Tibial nerve (tissue), 4 donors: ENCODE results near the gene LATS2. TPM values are rescaled to one million over a fixed set of nuclear protein-coding genes. Genes with fewer than 3 reads are reported as not detected.
A peak's percentile ranks its signal among the peaks of the same experiment; 100 is the strongest.

Experiments
- DNase-seq, 2 donors: peaks; one replicate each; pipeline ENCODE4 v3.0.0-alpha.2; 2019; ENCODE audit warnings: low spot score in 2 of 2
- H3K27ac ChIP-seq, 4 donors: fragments of 200-600 bp; sonication (generic) in 3 of 4; one replicate each; pipeline ENCODE4 v1.5.1; 2017 to 2019; ENCODE audit warnings: mild to moderate bottlenecking in 1 of 4
- H3K27me3 ChIP-seq, 2 donors: fragments of 200-600 bp; sonication (generic) in 1 of 2; one replicate each; pipeline versions ENCODE4 v1.5.1 to v1.6.0; 2017 to 2019
- H3K36me3 ChIP-seq, 3 donors: fragments of 200-600 bp; sonication (generic); one replicate each; pipeline ENCODE4 v1.5.1; 2018 to 2019
- H3K4me1 ChIP-seq, 4 donors: fragments of 200-600 bp; sonication (generic) in 3 of 4; one replicate each; pipeline ENCODE4 v1.5.1; 2017 to 2019
- H3K4me3 ChIP-seq, 4 donors: fragments of 200-600 bp; sonication (generic) in 3 of 4; one replicate each; pipeline ENCODE4 v1.5.1; 2017 to 2019; ENCODE audit warnings: mild to moderate bottlenecking in 1 of 4, moderate library complexity in 1 of 4
- H3K9me3 ChIP-seq, 4 donors: fragments of 200-600 bp; sonication (generic) in 3 of 4; one replicate each; pipeline ENCODE4 v1.5.1; 2017 to 2019
- EP300 ChIP-seq, 2 donors: sonication (generic); formaldehyde crosslinking; IDR thresholded peaks; one replicate each; pipeline ENCODE4 v1.6.1; 2017; ENCODE audit warnings: antibody characterized with exemption in 2 of 2, mild to moderate bottlenecking in 1 of 2
- POLR2A ChIP-seq, 2 donors: fragments of 450-650 bp; IDR thresholded peaks; one replicate each; pipeline ENCODE4 v1.6.1; 2017; ENCODE audit warnings: antibody characterized with exemption in 2 of 2, mild to moderate bottlenecking in 2 of 2, moderate library complexity in 2 of 2
- WGBS, 2 donors: methylation state at CpG; one replicate each; pipeline ENCODE4 v1.1.5; 2018; 5-methylcytosine and 5-hydroxymethylcytosine counted together
- total RNA-seq, 4 donors: library from RNA; depleted of rRNA; stranded (reverse); fragments of >200 nt; gene quantifications; one replicate each; pipeline ENCODE4 v1.1.0, GENCODE V29; 2016
- TF ChIP-seq, protein P1 (sequence below), 5 experiments: fragments of 200-600 bp in 3 of 5; fragments of 450-650 bp in 2 of 5; sonication (generic) in 3 of 5; IDR thresholded peaks; one replicate each; pipeline ENCODE4 v1.5.1; 2016 to 2019; ENCODE audit warnings: antibody characterized with exemption in 5 of 5, mild to moderate bottlenecking in 3 of 5, moderate library complexity in 2 of 5

Gene LATS2
- total RNA-seq, 4 donors from 2014 or later: 40.2 to 49.4 (median 42.3) TPM

DNA sequence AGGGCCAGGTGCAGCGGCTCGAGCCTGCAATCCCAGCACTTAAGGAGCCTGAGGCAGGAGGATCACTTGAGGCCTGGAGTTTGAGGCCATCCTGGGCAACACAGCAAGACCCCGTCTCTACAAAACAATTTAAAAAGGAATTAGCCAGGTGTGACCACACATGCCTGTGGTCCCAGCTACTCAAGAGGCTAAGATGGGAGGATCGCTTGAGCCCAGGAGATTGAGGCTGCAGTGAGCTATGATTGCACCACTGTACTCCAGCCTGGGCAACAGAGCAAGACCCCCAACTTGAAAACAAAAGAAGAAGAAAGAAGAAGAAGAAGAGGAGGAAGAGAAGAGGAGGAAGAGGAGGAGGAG, 47.7 kb downstream of the LATS2 start:
- no peaks in the 10 kb centered on the region for H3K27me3 ChIP-seq
- H3K4me3 ChIP-seq: no peak overlapping the region
- no peaks in the 10 kb centered on the region for H3K9me3 ChIP-seq
- WGBS, 2 donors: 73 to 83% methylated on average over 4 of the region's 4 CpGs
- peaks cover 0 to 98% (median 38%) of the 10 kb centered on the region in 4 donors for H3K4me1 ChIP-seq
- TF ChIP-seq POLR2A (IDR thresholded peaks at IDR 0.05) (no peak), EP300 (IDR thresholded peaks at IDR 0.05) (no peak)
- TF ChIP-seq, protein P1, sequence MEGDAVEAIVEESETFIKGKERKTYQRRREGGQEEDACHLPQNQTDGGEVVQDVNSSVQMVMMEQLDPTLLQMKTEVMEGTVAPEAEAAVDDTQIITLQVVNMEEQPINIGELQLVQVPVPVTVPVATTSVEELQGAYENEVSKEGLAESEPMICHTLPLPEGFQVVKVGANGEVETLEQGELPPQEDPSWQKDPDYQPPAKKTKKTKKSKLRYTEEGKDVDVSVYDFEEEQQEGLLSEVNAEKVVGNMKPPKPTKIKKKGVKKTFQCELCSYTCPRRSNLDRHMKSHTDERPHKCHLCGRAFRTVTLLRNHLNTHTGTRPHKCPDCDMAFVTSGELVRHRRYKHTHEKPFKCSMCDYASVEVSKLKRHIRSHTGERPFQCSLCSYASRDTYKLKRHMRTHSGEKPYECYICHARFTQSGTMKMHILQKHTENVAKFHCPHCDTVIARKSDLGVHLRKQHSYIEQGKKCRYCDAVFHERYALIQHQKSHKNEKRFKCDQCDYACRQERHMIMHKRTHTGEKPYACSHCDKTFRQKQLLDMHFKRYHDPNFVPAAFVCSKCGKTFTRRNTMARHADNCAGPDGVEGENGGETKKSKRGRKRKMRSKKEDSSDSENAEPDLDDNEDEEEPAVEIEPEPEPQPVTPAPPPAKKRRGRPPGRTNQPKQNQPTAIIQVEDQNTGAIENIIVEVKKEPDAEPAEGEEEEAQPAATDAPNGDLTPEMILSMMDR (IDR thresholded peaks at IDR 0.05): no peak
- DNase-seq: no peak
- H3K36me3 ChIP-seq: no peaks in the 10 kb centered on the region
- H3K27ac ChIP-seq: peak overlapping the region in 2 of 4 donors; percentile 44 to 83

DNA sequence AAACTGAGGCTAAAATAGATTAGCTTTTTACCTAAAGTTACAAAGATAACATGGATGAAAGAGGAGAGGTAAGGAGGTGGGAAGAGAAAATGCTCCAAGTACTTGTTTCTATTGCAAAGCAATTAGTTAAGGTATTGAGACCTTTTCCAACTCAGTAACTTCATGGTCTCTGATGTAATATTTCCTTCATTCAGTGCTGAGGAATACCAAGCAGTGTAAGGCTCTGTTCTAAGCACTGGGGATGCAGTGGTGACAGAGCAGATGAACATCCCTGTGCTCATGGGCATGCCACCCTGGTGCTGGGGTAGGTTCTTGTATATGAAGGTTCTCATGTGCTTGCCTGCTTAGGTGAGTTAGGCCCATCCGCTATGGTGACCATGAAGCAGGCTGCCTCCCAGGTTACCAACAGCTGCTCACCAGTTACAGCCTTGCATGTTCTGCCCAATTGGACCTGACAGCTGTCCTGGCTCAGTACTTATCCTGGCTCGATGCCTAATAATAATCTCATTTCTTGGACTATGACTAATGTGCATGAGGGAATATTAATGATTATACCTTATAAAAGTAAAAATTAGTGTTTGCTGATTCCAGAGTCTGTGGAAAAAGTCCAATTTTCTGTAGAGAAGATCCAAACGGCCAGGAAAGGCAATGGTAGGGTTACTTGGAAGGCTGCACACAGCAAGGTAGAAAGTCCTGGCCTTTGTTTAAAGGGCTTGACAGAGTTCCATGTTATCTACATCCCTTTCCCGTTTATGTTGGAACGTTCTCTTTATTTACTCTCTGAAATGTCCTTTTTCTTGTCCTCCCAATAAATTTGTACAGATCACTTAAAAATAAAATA, 48.3 kb downstream of the LATS2 start:
- WGBS, 2 donors: 45 to 49% methylated on average over 5 of the region's 5 CpGs
- Histone ChIP-seq H3K36me3 (no peaks in the 10 kb centered on the region), H3K4me3 (no peak overlapping the region), H3K9me3 (no peaks in the 10 kb centered on the region), H3K27me3 (no peaks in the 10 kb centered on the region), H3K27ac (peak overlapping the region in 2 of 4 donors; percentile 44 to 83), H3K4me1 (peaks cover 0 to 94% (median 38%) of the 10 kb centered on the region in 4 donors)
- no peak for DNase-seq
- TF ChIP-seq EP300 (IDR thresholded peaks at IDR 0.05) (no peak), POLR2A (IDR thresholded peaks at IDR 0.05) (no peak)
- TF ChIP-seq, protein P1 (IDR thresholded peaks at IDR 0.05): no peak

DNA sequence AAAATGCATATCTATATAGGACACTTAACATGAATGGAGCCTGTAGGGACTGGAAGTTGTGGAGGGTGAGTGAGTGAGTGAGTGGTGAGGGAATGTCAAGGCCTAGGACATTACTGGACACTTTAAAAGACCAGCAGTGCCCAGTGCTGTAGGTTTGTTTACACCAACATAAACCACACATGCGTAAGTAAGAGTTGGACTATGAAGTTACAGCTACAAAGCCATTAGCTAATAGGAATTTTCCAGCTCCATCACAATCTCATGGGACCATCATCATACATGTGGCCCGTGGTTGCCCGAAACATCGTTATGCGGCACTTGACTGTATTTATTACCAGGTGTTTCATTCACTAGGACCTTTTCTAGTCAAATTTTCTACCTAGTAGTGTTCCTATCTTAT, 49.2 kb downstream of the LATS2 start:
- Histone ChIP-seq H3K4me3 (no peak overlapping the region), H3K4me1 (peaks cover 0 to 91% (median 34%) of the 10 kb centered on the region in 4 donors), H3K9me3 (no peaks in the 10 kb centered on the region), H3K27me3 (no peaks in the 10 kb centered on the region), H3K27ac (no peak overlapping the region), H3K36me3 (no peaks in the 10 kb centered on the region)
- 62 to 70% methylated on average over 5 of the region's 5 CpGs for WGBS, 2 donors
- no peak for DNase-seq
- TF ChIP-seq, protein P1 (IDR thresholded peaks at IDR 0.05): no peak
- TF ChIP-seq EP300 (IDR thresholded peaks at IDR 0.05) (no peak), POLR2A (IDR thresholded peaks at IDR 0.05) (no peak)

DNA sequence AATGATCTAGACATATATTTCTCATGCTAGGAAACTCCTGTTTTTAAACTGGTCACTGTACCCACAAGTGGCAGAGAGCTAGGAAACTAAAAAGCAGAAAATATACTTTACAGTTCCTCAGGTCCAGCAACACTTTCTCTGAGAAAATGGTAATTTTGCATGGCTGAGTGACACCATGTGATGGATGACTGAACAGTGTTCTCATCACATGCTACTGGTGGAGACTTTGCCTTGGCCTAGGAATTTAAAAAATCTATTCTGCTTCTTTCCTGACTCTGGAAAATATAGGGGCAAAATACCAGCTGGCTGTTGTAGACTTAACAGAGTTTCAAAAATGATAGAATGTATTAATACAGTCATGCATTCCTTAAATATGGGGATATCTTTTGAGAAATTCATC, 50.0 kb downstream of the LATS2 start:
- peaks cover 0 to 91% (median 31%) of the 10 kb centered on the region in 4 donors for H3K4me1 ChIP-seq
- peak overlapping the region in 1 of 4 donors; percentile 24 for H3K27ac ChIP-seq
- no peak overlapping the region for H3K4me3 ChIP-seq
- TF ChIP-seq, protein P1 (IDR thresholded peaks at IDR 0.05): no peak
- TF ChIP-seq POLR2A (IDR thresholded peaks at IDR 0.05): no peak
- H3K27me3 ChIP-seq: no peaks in the 10 kb centered on the region
- DNase-seq: no peak
- no peaks in the 10 kb centered on the region for H3K9me3 ChIP-seq
- H3K36me3 ChIP-seq: no peaks in the 10 kb centered on the region

DNA sequence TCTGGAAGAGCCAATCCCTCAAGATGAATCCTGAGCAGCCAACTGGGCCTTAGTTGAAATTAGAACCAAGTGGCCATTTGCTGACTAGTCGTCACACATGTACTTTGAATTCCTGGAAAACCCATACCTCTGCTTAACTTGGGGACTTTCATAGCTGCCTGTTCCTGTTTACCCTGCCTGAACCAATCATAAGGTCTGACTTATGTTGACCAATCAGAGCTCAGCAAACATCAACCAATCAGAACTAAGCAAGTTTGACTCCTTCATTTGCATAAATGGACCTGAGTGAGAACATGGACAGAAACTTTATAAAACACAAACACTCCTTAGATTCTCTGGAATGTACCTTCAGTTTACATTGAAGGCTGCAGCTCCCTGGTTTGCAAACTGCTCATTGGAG, 50.8 kb downstream of the LATS2 start:
- H3K4me1 ChIP-seq: peaks cover 0 to 91% (median 27%) of the 10 kb centered on the region in 4 donors
- DNase-seq: no peak
- no peaks in the 10 kb centered on the region for H3K9me3 ChIP-seq
- no peaks in the 10 kb centered on the region for H3K27me3 ChIP-seq
- TF ChIP-seq EP300 (IDR thresholded peaks at IDR 0.05): no peak
- TF ChIP-seq, protein P1 (IDR thresholded peaks at IDR 0.05): no peak
- no peak for TF ChIP-seq POLR2A (IDR thresholded peaks at IDR 0.05)
- no peak overlapping the region for H3K4me3 ChIP-seq
- no peak overlapping the region for H3K27ac ChIP-seq
- WGBS, 2 donors: 56 to 72% methylated on average over 1 of the region's 1 CpG
- H3K36me3 ChIP-seq: no peaks in the 10 kb centered on the region
